Heart left ventricle (tissue), 13 donors: Measurements from ENCODE around the gene CYB5B.

ENCODE experiments used
- CTCF ChIP-seq, 12 donors: fragments of 200-600 bp; sonication (generic) in 4 of 12; IDR thresholded peaks; one replicate each; pipeline versions ENCODE4 v1.5.0 to v1.8.0; 2018 to 2022; ENCODE audit warnings: antibody characterized with exemption in 12 of 12, mild to moderate bottlenecking in 5 of 12
- POLR2A ChIP-seq, 2 donors: fragments of 450-650 bp; IDR thresholded peaks; one replicate each; pipeline ENCODE4 v1.6.1; 2017; ENCODE audit warnings: antibody characterized with exemption in 2 of 2, mild to moderate bottlenecking in 2 of 2, moderate library complexity in 2 of 2
- donor health status: ischemic (EF 13 %, LVEDD 7.1; RV severe dilation, severe dysfunction).
- donor health status: DM: no; HTN: yes; CAD: no.
- donor health status: DM: no; HTN: no; CAD: no.
- donor health status: ischemic (EF 25% LVEDD 6.9; RV normal size, moderate dysfunction).
- donor health status: ischemic (EF 25% LVEDD 5.7; RV mildly dilated, moderate dysfunction).
- donor health status: ischemic (EF 35%, LVEDD 5.7; RV mildly dilated, moderate dysfunction).
- donor health status: nonischemic (EF 11% LVEDD 7.7; RV severe dilation, severe dysfunction).
- donor health status: DM: yes; HTN: yes; CAD: no.
- donor health status: PGD.
- donor health status: ischemic (EF 29% LVEDD 5.4; RV normal size, mild dysfunction).
- donor health status: nonischemic (EF 23%, LVEDD 6.1; RV moderate dilation, normal function).

- TF ChIP-seq CTCF (IDR thresholded peaks at IDR 0.05) = no peak
- TF ChIP-seq POLR2A (IDR thresholded peaks at IDR 0.05) = no peak
Measured at GRCh38 chr16:69393898-69394849, 30.2 kb upstream of the CYB5B start.
